ENCODE results near the gene PLEKHB1. TPM values are rescaled to one million over a fixed set of nuclear protein-coding genes. Genes with fewer than 3 reads are reported as not detected.

PLEKHB1 gene
- total RNA-seq, 1 experiment from 2014 or later: 22.9 TPM

GRCh38 chr11:73670808-73671207, 24.4 kb downstream of the PLEKHB1 start:
- no peak overlapping the region for H3K9ac ChIP-seq (ENCODE audit: low read length)
- ChIA-PET CTCF (no interaction called here), POLR2A (no interaction called here), RAD21 (ENCODE audit: low non-redundant PET in 1 of 2, low total read pairs in 2 of 2, uncharacterized antibody in 2 of 2, unreplicated experiment in 2 of 2) (no interaction called here)
- no peaks in the 10 kb centered on the region for H3K27me3 ChIP-seq (ENCODE audit: insufficient read depth, low read length)
- H3K27ac ChIP-seq (ENCODE audit: low read depth, low read length): no peak overlapping the region
- DNase-seq (ENCODE audit: low read depth, low spot score): no peak
- BruUV-seq (replicated peaks): no TSS peak
- 0 out of 4 replicates have a peak, but pooled peaks cover 0 to 2% of the 10 kb centered on the region in 2 experiments for H3K36me3 ChIP-seq (ENCODE audit: control insufficient read depth in 1 of 2, insufficient read depth in 2 of 2, low read length in 2 of 2)
- H3K4me3 ChIP-seq (replicated peaks in 1 of 2; ENCODE audit: low read depth in 1 of 2, low read length in 2 of 2): no peak overlapping the region
- no peak overlapping the region for H3K4me2 ChIP-seq (ENCODE audit: low read length)
- intact Hi-C loops (cut with micrococcal nuclease): no loop called here
- H2AFZ ChIP-seq (ENCODE audit: low read depth, low read length, poor library complexity, severe bottlenecking): no peak overlapping the region
- no peaks in the 10 kb centered on the region for H4K20me1 ChIP-seq (ENCODE audit: insufficient read depth)
- H3K9me2 ChIP-seq (ENCODE audit: insufficient read depth): no peaks in the 10 kb centered on the region
- H3K4me1 ChIP-seq (ENCODE audit: control insufficient read depth in 1 of 2, insufficient read depth in 2 of 2, low read length in 2 of 2): no peaks in the 10 kb centered on the region
- no peaks in the 10 kb centered on the region for H3K79me2 ChIP-seq (ENCODE audit: insufficient read depth, low read length)
- H3K9me3 ChIP-seq (ENCODE audit: control insufficient read depth in 1 of 2, insufficient read depth in 1 of 2, low read depth in 1 of 2, low read length in 2 of 2): no peaks in the 10 kb centered on the region
- ATAC-seq: no peak
- TF ChIP-seq EGR1 (IDR thresholded peaks at IDR 0.05; ENCODE audit: low read depth) (no peak), ZFX (IDR thresholded peaks at IDR 0.05) (no peak), YY1 (IDR thresholded peaks at IDR 0.05; ENCODE audit: extremely low read depth, insufficient replicate concordance, low read depth, low read length) (no peak), CEBPB (IDR thresholded peaks at IDR 0.05; ENCODE audit: low read depth) (no peak), SP1 (IDR thresholded peaks at IDR 0.05; ENCODE audit: low read depth) (no peak), FOSL1 (IDR thresholded peaks at IDR 0.05; ENCODE audit: low read depth) (no peak), EZH2 (IDR thresholded peaks at IDR 0.05) (no peak), JUND (IDR thresholded peaks at IDR 0.05) (no peak), POLR2A (IDR thresholded peaks at IDR 0.05; ENCODE audit: borderline replicate concordance, extremely low read depth, insufficient read depth, insufficient read length) (no peak), POLR2AphosphoS5 (IDR thresholded peaks at IDR 0.05; ENCODE audit: low read depth, low read length) (no peak), CTCF (IDR thresholded peaks at IDR 0.05 in 2 of 3, conservative IDR thresholded peaks at IDR 0.05 in 1 of 3; ENCODE audit: borderline replicate concordance in 1 of 3, insufficient read depth in 1 of 3, low read depth in 2 of 3, low read length in 2 of 3) (no peak), ELF1 (IDR thresholded peaks at IDR 0.05; ENCODE audit: borderline replicate concordance, low read depth) (no peak), ZNF274 (IDR thresholded peaks at IDR 0.05; ENCODE audit: low read depth, low read length) (no peak), ATF3 (IDR thresholded peaks at IDR 0.05) (no peak)

Data from HCT116 (cell line).